Endothelial cell of umbilical vein (primary cell): ENCODE data around the gene KCNG2. TPM values are rescaled to one million over a fixed set of nuclear protein-coding genes. Genes with fewer than 3 reads are reported as not detected.

Source experiments
- BruUV-seq: library from RNA; stranded (reverse); fragments of 400-500 nt; replicated peaks from 2 replicates; lab custom pipeline; 2021; lab: Mats Ljungman, UMichigan
- CTCF ChIA-PET: fragments of 300-600, 350-600 bp; sonication (Branson Sonifier 250); formaldehyde crosslinking; loops from one replicate; lab custom pipeline; 2021; ENCODE audit warnings: antibody characterized with exemption, inconsistent platforms; lab: Charles Lee
- POLR2A ChIA-PET: fragments of 300-600, 350-600 bp; sonication (Branson Sonifier 250); formaldehyde crosslinking; loops from one replicate; lab custom pipeline; 2021; ENCODE audit warnings: antibody characterized with exemption, inconsistent platforms; lab: Charles Lee
- DNase-seq: peaks from one replicate; pipeline ENCODE4 v3.0.0-alpha.2; 2011; ENCODE audit warnings: low read depth, low spot score
- FAIRE-seq: peaks from 2 replicates; lab custom pipeline; 2011; peaks lifted over from hg19 to GRCh38; lab: Jason Lieb, UNC
- H2AFZ ChIP-seq: 2 replicates; pipeline ENCODE4 v1.6.0; 2012; ENCODE audit warnings: low read depth, low read length, control low read depth, inconsistent platforms
- H3K27ac ChIP-seq: 2 replicates; pipeline ENCODE4 v1.5.1; 2011; ENCODE audit warnings: low read depth, mild to moderate bottlenecking, control low read depth, low read length, moderate library complexity; ENCODE audit not compliant: insufficient read depth
- H3K27me3 ChIP-seq, 2 experiments: 2 replicates each; pipeline versions ENCODE4 v1.6.0 to v1.6.1; 2011; ENCODE audit warnings: low read length in 2 of 2, mixed read lengths in 1 of 2; ENCODE audit not compliant: control insufficient read depth in 2 of 2, insufficient read depth in 2 of 2
- H3K36me3 ChIP-seq, 2 experiments: 2 replicates in 1 of 2; 3 replicates in 1 of 2; pipeline ENCODE4 v1.5.1; 2011; ENCODE audit warnings: low read length in 2 of 2, mild to moderate bottlenecking in 1 of 2, moderate library complexity in 1 of 2; ENCODE audit not compliant: control insufficient read depth in 2 of 2, insufficient read depth in 2 of 2; ENCODE audit errors: extremely low read depth in 1 of 2
- H3K4me1 ChIP-seq: 3 replicates; pipeline ENCODE4 v1.5.1; 2011; ENCODE audit warnings: mild to moderate bottlenecking, low read length; ENCODE audit not compliant: control insufficient read depth, insufficient read depth; ENCODE audit errors: extremely low read depth
- H3K4me2 ChIP-seq: 2 replicates; pipeline ENCODE4 v1.6.1; 2011; ENCODE audit warnings: low read length, control low read depth, mixed read lengths; ENCODE audit not compliant: insufficient read depth
- H3K4me3 ChIP-seq, 3 experiments: fragments of 200-600 bp in 1 of 3; sonication (generic), shearing (Covaris generic) in 1 of 3; replicated peaks in 1 of 3; 2 replicates each; pipeline ENCODE4 v1.5.1; 2011 to 2016; ENCODE audit warnings: control low read depth in 3 of 3, low read length in 3 of 3, mild to moderate bottlenecking in 2 of 3, inconsistent platforms in 1 of 3, low read depth in 1 of 3, moderate library complexity in 1 of 3; ENCODE audit not compliant: insufficient read depth in 1 of 3
- H3K79me2 ChIP-seq: 2 replicates; pipeline ENCODE4 v1.6.0; 2012; ENCODE audit warnings: low read length, inconsistent platforms; ENCODE audit not compliant: control insufficient read depth, insufficient read depth
- H3K9ac ChIP-seq: replicated peaks from 2 replicates; pipeline ENCODE3; 2011; ENCODE audit warnings: low read length, control low read depth; ENCODE audit not compliant: insufficient read depth; ENCODE audit errors: extremely low read depth
- H3K9me1 ChIP-seq: replicated peaks from 3 replicates; pipeline ENCODE4 v1.6.0; 2011; ENCODE audit warnings: mild to moderate bottlenecking, low read length; ENCODE audit not compliant: control insufficient read depth, insufficient read depth; ENCODE audit errors: extremely low read depth
- H3K9me3 ChIP-seq: replicated peaks from 2 replicates; pipeline ENCODE4 v1.5.1; 2012; ENCODE audit warnings: low read length, inconsistent platforms; ENCODE audit not compliant: control insufficient read depth, insufficient read depth
- H4K20me1 ChIP-seq: replicated peaks from 2 replicates; pipeline ENCODE3; 2011; ENCODE audit warnings: mild to moderate bottlenecking, low read length; ENCODE audit not compliant: control insufficient read depth, insufficient read depth; ENCODE audit errors: extremely low read depth
- EZH2 ChIP-seq: IDR thresholded peaks from 2 replicates; pipeline ENCODE4 v1.6.1; 2012; ENCODE audit warnings: borderline replicate concordance, low read depth, mild to moderate bottlenecking, moderate library complexity, low read length, inconsistent platforms; ENCODE audit not compliant: severe bottlenecking
- FOS ChIP-seq: IDR thresholded peaks from 2 replicates; pipeline ENCODE4 v1.6.1; 2011; ENCODE audit warnings: mild to moderate bottlenecking, low read length, moderate library complexity, borderline replicate concordance; ENCODE audit not compliant: insufficient read depth
- GATA2 ChIP-seq: IDR thresholded peaks from 2 replicates; pipeline ENCODE4 v1.7.0; 2011; ENCODE audit warnings: low read depth, mild to moderate bottlenecking, moderate library complexity, mixed read lengths, low read length; ENCODE audit not compliant: insufficient read length, insufficient read depth
- JUN ChIP-seq: IDR thresholded peaks from 2 replicates; pipeline ENCODE4 v1.6.1; 2011; ENCODE audit warnings: borderline replicate concordance, low read depth; ENCODE audit not compliant: insufficient read length, insufficient read depth
- MYC ChIP-seq: IDR thresholded peaks from one replicate; pipeline ENCODE4 v1.6.1; 2011; ENCODE audit warnings: mild to moderate bottlenecking, low read depth, low read length
- POLR2AphosphoS5 ChIP-seq: IDR thresholded peaks from 2 replicates; pipeline ENCODE4 v1.6.1; 2012; ENCODE audit warnings: low read depth, mild to moderate bottlenecking, control low read depth, low read length, moderate library complexity; ENCODE audit not compliant: insufficient read depth
- dilution Hi-C: fragments of 300-500 bp; cut with MboI; formaldehyde crosslinking; loops from one replicate; pipeline ENCODE4 v1.15.0; 2019; ENCODE audit warnings: low sequenced_read_pairs; ENCODE audit not compliant: extremely low pct_ligation_motif_present
- intact Hi-C: fragments of 100-400 bp; cut with micrococcal nuclease; formaldehyde crosslinking; loops from one replicate; pipeline ENCODE4 v1.10.0; 2022
- polyA plus RNA-seq, 4 experiments: library from polyadenylated mRNA; depleted of rRNA in 3 of 4; stranded (reverse) in 3 of 4; unstranded in 1 of 4; fragments of >200 nt; gene quantifications; 2 replicates each; pipeline versions ENCODE4 v1.2.1 to v1.2.3, GENCODE V29; 2011 to 2012; ENCODE audit warnings: missing spikeins in 1 of 4
- total RNA-seq: library from RNA; stranded (reverse); gene quantifications from 2 replicates; pipeline ENCODE4 v1.2.3, GENCODE V29; 2021
- TF ChIP-seq, protein P1 (sequence below), 2 donors: IDR thresholded peaks; 1 replicate in 1 of 2; 2 replicates in 1 of 2; pipeline ENCODE4 v1.5.1; 2011; ENCODE audit warnings: low read length in 2 of 2, mild to moderate bottlenecking in 2 of 2, moderate library complexity in 2 of 2, control low read depth in 1 of 2, inconsistent platforms in 1 of 2, low read depth in 1 of 2; ENCODE audit not compliant: insufficient read depth in 1 of 2; ENCODE audit errors: extremely low read depth in 1 of 2
- TF ChIP-seq, protein P2 (sequence below): IDR thresholded peaks from 2 replicates; pipeline ENCODE4 v1.6.1; 2011; ENCODE audit not compliant: insufficient read depth, insufficient read length

The KCNG2 gene
- total and polyA plus RNA-seq, 2 donors (not counting 3 experiments of a cell fraction or from before 2014, with no cell fraction given): not detected

DNA sequence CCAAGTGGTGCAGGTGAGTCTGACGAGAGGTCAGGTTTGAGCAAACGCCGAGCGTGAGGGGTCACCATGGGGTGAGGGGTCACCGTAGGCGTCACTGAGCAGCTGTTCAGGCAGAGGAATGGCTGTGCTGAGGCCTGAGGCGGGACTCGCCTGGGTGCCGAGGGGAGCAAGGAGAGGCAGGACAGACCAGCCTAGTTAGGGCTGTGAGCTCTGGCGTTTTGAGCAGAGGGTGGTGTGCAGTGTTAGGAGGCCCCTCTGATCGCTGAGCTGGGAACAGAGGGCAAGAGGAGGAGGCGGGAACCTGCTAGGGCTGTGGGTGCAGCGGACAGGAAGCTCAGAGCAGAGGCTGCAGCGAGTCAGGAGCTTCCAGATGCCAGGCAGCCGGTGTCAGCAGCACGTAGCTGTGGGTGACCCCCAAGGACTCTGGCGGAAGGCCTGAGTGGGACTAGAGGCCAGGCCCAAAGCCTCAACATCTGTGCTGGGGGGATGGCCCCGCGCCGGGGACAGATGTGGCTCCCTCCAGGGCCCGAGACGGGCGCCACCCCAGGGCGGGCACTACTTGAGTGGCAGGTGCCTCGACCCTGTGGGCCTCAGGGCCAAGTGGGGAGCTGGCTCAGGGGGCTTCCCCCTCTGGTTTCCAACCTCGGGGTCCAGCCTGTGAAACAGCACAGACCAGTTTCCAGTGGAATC, 55.7 kb downstream of the KCNG2 start:
- H3K27me3 ChIP-seq: no peaks in the 10 kb centered on the region

More for the DNA sequence above, 55.7 kb downstream of the KCNG2 start:
- H3K36me3 ChIP-seq: no peaks in the 10 kb centered on the region
- H3K4me3 ChIP-seq: no peak overlapping the region
- TF ChIP-seq, protein P1, sequence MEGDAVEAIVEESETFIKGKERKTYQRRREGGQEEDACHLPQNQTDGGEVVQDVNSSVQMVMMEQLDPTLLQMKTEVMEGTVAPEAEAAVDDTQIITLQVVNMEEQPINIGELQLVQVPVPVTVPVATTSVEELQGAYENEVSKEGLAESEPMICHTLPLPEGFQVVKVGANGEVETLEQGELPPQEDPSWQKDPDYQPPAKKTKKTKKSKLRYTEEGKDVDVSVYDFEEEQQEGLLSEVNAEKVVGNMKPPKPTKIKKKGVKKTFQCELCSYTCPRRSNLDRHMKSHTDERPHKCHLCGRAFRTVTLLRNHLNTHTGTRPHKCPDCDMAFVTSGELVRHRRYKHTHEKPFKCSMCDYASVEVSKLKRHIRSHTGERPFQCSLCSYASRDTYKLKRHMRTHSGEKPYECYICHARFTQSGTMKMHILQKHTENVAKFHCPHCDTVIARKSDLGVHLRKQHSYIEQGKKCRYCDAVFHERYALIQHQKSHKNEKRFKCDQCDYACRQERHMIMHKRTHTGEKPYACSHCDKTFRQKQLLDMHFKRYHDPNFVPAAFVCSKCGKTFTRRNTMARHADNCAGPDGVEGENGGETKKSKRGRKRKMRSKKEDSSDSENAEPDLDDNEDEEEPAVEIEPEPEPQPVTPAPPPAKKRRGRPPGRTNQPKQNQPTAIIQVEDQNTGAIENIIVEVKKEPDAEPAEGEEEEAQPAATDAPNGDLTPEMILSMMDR (IDR thresholded peaks at IDR 0.05; ENCODE audit: extremely low read depth in 1 of 2, insufficient read depth in 1 of 2, low read depth in 1 of 2, low read length in 2 of 2): no peak
- TF ChIP-seq FOS (no peak), JUN (no peak), EZH2 (no peak), GATA2 (no peak), POLR2AphosphoS5 (no peak), MYC (no peak)
- TF ChIP-seq, protein P2, sequence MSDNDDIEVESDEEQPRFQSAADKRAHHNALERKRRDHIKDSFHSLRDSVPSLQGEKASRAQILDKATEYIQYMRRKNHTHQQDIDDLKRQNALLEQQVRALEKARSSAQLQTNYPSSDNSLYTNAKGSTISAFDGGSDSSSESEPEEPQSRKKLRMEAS: no peak
- no peak overlapping the region for H3K4me2 ChIP-seq
- CTCF ChIA-PET: no interaction called here
- H4K20me1 ChIP-seq: no peaks in the 10 kb centered on the region
- no peak for FAIRE-seq
- H3K9me1 ChIP-seq: no peaks in the 10 kb centered on the region
- DNase-seq: no peak
- intact Hi-C loops (no loop called here), dilution Hi-C loops (no loop called here)
- H3K27ac ChIP-seq: no peak overlapping the region
- H3K9me3 ChIP-seq: no peaks in the 10 kb centered on the region
- no TSS peak for BruUV-seq
- POLR2A ChIA-PET: no interaction called here
- no peaks in the 10 kb centered on the region for H3K79me2 ChIP-seq
- H3K4me1 ChIP-seq: no peaks in the 10 kb centered on the region
- no peak overlapping the region for H3K9ac ChIP-seq
- H2AFZ ChIP-seq: no peak overlapping the region
